Gastroesophageal sphincter (tissue), 4 donors: ENCODE data around the gene PHF5A. TPM values are rescaled to one million over a fixed set of nuclear protein-coding genes. Genes with fewer than 3 reads are reported as not detected.
A peak's percentile ranks its signal among the peaks of the same experiment; 100 is the strongest.

Experiments used
- ATAC-seq: fragments of 150-250 bp; one replicate; pipeline ENCODE4 v1.9.1; 2016; ENCODE audit warnings: mild to moderate bottlenecking, moderate library complexity
- H3K27ac ChIP-seq, 4 donors: fragments of 200-600 bp; sonication (generic) in 3 of 4; 1 replicate in 3 of 4; 2 replicates in 1 of 4; pipeline ENCODE4 v1.5.1; 2016 to 2019
- H3K27me3 ChIP-seq: fragments of 200-600 bp; sonication (generic); one replicate; pipeline ENCODE4 v1.5.1; 2019
- H3K36me3 ChIP-seq, 2 donors: fragments of 200-600 bp; sonication (generic); one replicate each; pipeline ENCODE4 v1.5.1; 2019; ENCODE audit warnings: control low read depth in 1 of 2
- H3K4me1 ChIP-seq, 3 donors: fragments of 200-600 bp; sonication (generic); 1 replicate in 2 of 3; 2 replicates in 1 of 3; pipeline ENCODE4 v1.5.1; 2016 to 2019; ENCODE audit warnings: control low read depth in 2 of 3
- H3K4me3 ChIP-seq, 2 donors: fragments of 200-600 bp; sonication (generic); one replicate each; pipeline ENCODE4 v1.5.1; 2019; ENCODE audit warnings: mild to moderate bottlenecking in 1 of 2, moderate library complexity in 1 of 2
- H3K9me3 ChIP-seq, 3 donors: fragments of 200-600 bp; sonication (generic); one replicate each; pipeline ENCODE4 v1.5.1; 2017 to 2019; ENCODE audit warnings: control low read depth in 2 of 3
- EP300 ChIP-seq: sonication (generic); formaldehyde crosslinking; IDR thresholded peaks from one replicate; pipeline ENCODE4 v1.6.1; 2017; ENCODE audit warnings: antibody characterized with exemption, mild to moderate bottlenecking
- POLR2A ChIP-seq, 2 donors: fragments of 450-650 bp; IDR thresholded peaks; one replicate each; pipeline ENCODE4 v1.6.1; 2017; ENCODE audit warnings: antibody characterized with exemption in 2 of 2, mild to moderate bottlenecking in 2 of 2, moderate library complexity in 1 of 2
- POLR2AphosphoS5 ChIP-seq: sonication (generic); formaldehyde crosslinking; IDR thresholded peaks from one replicate; pipeline ENCODE4 v1.6.1; 2017; ENCODE audit warnings: antibody characterized with exemption
- WGBS, 2 donors: methylation state at CpG; one replicate each; pipeline ENCODE4 v1.1.5; 2018; ENCODE audit warnings: low coverage in 1 of 2; 5-methylcytosine and 5-hydroxymethylcytosine counted together
- total RNA-seq, 4 donors: library from RNA; depleted of rRNA; stranded (reverse); fragments of >200 nt; gene quantifications; one replicate each; pipeline ENCODE4 v1.1.0, GENCODE V29; 2016
- TF ChIP-seq, protein P1 (sequence below), 4 experiments: fragments of 200-600 bp in 2 of 4; fragments of 450-650 bp in 2 of 4; sonication (generic) in 1 of 4; IDR thresholded peaks; one replicate each; pipeline ENCODE4 v1.5.1; 2017 to 2019; ENCODE audit warnings: antibody characterized with exemption in 4 of 4, mild to moderate bottlenecking in 2 of 4, moderate library complexity in 2 of 4

PHF5A gene
- total RNA-seq, 4 donors from 2014 or later, result 26.7 to 44.5 (median 39.2) TPM

DNA sequence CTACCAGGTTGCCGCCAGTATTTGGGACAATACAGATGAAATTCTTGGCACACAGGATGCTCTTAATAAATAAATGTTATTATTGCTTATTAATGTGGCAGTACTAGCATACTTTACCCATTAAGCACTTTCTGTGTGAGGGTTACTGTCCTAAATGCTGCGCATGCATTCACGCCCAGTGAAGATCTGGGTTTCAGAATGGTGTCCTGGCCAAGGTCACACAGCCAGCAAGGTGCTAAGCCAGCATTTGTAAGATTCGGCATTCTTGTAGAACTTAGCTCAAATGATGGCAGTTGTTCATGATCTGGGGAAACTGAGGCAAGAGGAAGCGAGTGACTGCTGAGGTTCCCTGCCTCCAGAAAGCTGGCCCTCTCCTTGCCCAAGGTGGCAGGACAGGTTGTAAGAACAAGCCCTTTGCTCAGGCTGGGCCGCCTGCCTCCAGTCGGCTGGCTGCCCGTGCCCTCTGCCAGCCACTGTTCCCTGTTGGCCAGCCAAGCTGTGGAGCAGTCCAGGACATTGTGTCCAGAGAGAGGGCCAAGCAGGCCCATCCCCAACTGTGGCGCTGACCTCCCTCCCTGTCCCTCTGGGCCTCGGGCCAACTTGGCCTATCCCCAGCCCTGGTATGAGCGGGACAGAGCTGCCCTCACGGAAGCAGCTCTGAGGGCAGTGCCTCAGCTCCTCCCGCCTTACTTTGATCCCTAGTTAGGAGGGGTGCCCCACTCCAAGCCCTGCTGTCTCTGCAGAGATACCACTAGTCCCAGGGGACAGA lies 50.7 kb downstream of the PHF5A start:
- peaks cover 0 to 62% (median 40%) of the 10 kb centered on the region in 3 donors for H3K4me1 ChIP-seq
- H3K9me3 ChIP-seq, result no peaks in the 10 kb centered on the region
- H3K27ac ChIP-seq, result peak overlapping the region; percentile 94 to 100 (median 97)
- TF ChIP-seq EP300, result peak; percentile 96
- TF ChIP-seq POLR2AphosphoS5, result peak; percentile 100
- peak; percentile 23 to 29 for TF ChIP-seq POLR2A (IDR thresholded peaks at IDR 0.05)
- TF ChIP-seq, protein P1, sequence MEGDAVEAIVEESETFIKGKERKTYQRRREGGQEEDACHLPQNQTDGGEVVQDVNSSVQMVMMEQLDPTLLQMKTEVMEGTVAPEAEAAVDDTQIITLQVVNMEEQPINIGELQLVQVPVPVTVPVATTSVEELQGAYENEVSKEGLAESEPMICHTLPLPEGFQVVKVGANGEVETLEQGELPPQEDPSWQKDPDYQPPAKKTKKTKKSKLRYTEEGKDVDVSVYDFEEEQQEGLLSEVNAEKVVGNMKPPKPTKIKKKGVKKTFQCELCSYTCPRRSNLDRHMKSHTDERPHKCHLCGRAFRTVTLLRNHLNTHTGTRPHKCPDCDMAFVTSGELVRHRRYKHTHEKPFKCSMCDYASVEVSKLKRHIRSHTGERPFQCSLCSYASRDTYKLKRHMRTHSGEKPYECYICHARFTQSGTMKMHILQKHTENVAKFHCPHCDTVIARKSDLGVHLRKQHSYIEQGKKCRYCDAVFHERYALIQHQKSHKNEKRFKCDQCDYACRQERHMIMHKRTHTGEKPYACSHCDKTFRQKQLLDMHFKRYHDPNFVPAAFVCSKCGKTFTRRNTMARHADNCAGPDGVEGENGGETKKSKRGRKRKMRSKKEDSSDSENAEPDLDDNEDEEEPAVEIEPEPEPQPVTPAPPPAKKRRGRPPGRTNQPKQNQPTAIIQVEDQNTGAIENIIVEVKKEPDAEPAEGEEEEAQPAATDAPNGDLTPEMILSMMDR (IDR thresholded peaks at IDR 0.05), result no peak
- peaks cover 0 to 4% of the 10 kb centered on the region in 2 donors for H3K36me3 ChIP-seq
- peak; percentile 85 for ATAC-seq
- H3K4me3 ChIP-seq, result peak overlapping the region in 1 of 2 donors; percentile 23
- H3K27me3 ChIP-seq, result no peaks in the 10 kb centered on the region
- WGBS, 2 donors, result 18 to 72% methylated on average over 3 to 4 of the region's 13 CpGs

- TF ChIP-seq EP300, result no peak
- TF ChIP-seq, protein P1 (IDR thresholded peaks at IDR 0.05), result no peak
- no peak for TF ChIP-seq POLR2A (IDR thresholded peaks at IDR 0.05)
- no peak for TF ChIP-seq POLR2AphosphoS5
- Histone ChIP-seq H3K36me3 (no peaks in the 10 kb centered on the region), H3K4me3 (peak overlapping the region in 1 of 2 donors; percentile 85), H3K27ac (peak overlapping the region; percentile 94 to 100 (median 97)), H3K4me1 (peaks cover 14 to 85% (median 59%) of the 10 kb centered on the region in 3 donors), H3K27me3 (no peaks in the 10 kb centered on the region), H3K9me3 (no peaks in the 10 kb centered on the region)
- ATAC-seq, result no peak
- 80% methylated on average over 2 of the region's 4 CpGs; no CpG with 5 or more reads in 1 of the 2 donors for WGBS, 2 donors
These were observed 52.9 kb downstream of the PHF5A start for GRCh38 chr22:41415554-41415953.

GRCh38 chr22:41411021-41411851 lies 57.3 kb downstream of the PHF5A start:
- no peaks in the 10 kb centered on the region for H3K9me3 ChIP-seq
- H3K4me1 ChIP-seq, result peaks cover 19 to 72% (median 40%) of the 10 kb centered on the region in 3 donors
- peak overlapping the region in 1 of 2 donors; percentile 4 for H3K4me3 ChIP-seq
- peak; percentile 63 for ATAC-seq
- no peaks in the 10 kb centered on the region for H3K36me3 ChIP-seq
- H3K27ac ChIP-seq, result peak overlapping the region; percentile 95 to 100 (median 98)
- 31 to 63% methylated on average over 2 to 8 of the region's 11 CpGs for WGBS, 2 donors
- H3K27me3 ChIP-seq, result no peaks in the 10 kb centered on the region
- TF ChIP-seq POLR2AphosphoS5 (peak; percentile 98), POLR2A (IDR thresholded peaks at IDR 0.05) (peak; percentile 49 to 59), EP300 (peak; percentile 91)
- TF ChIP-seq, protein P1 (IDR thresholded peaks at IDR 0.05), result no peak

DNA sequence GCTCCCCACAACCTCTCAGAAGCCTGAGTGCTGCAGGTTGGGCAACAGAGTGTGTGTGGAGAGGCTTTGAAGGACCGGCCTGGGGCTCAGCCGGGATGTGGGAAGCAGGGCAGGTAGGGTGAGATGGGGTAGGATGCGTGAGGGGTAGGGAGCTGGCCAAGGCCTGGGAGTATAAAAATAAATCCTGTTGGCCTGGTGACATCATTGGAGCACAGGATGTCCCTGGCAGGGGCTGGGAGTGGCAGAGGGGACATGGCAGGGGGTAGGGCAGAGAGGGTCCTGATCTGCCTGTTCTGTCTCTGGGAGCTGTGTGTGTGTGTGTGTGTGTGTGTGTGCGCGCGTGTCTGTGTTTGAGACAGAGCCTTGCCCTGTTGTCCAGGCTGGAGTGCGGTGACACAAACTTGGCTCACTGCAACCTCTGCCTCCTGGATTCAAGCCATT lies 58.2 kb downstream of the PHF5A start:
- H3K4me3 ChIP-seq, result no peak overlapping the region
- ATAC-seq, result peak; percentile 64
- no CpG with 5 or more reads among the region's 7 CpGs for WGBS, 2 donors
- H3K9me3 ChIP-seq, result no peaks in the 10 kb centered on the region
- no peaks in the 10 kb centered on the region for H3K27me3 ChIP-seq
- peaks cover 19 to 63% (median 35%) of the 10 kb centered on the region in 3 donors for H3K4me1 ChIP-seq
- TF ChIP-seq EP300, result peak; percentile 95
- no peak for TF ChIP-seq POLR2A (IDR thresholded peaks at IDR 0.05)
- peak; percentile 92 for TF ChIP-seq POLR2AphosphoS5
- TF ChIP-seq, protein P1 (IDR thresholded peaks at IDR 0.05), result no peak
- no peaks in the 10 kb centered on the region for H3K36me3 ChIP-seq
- H3K27ac ChIP-seq, result peak overlapping the region; percentile 95 to 100 (median 98)

Other genes with a start within 250 kb of the PHF5A start
- 10 to 100 TPM in 1 of 4 donors, 1 to 10 TPM in 3; 5.9 to 12.6 (median 7.4) TPM for gene CHADL, start 227.8 kb downstream of the PHF5A start, total RNA-seq
- 10 to 100 TPM; 47.9 to 91.5 (median 59.1) TPM for gene RANGAP1, start 182.5 kb downstream of the PHF5A start, total RNA-seq
- 10 to 100 TPM; 39.0 to 65.2 (median 39.5) TPM for gene ZC3H7B, start 167.2 kb downstream of the PHF5A start, total RNA-seq
- gene TEF, start 86.8 kb downstream of the PHF5A start, total RNA-seq, result 10 to 100 TPM; 26.1 to 50.7 (median 37.0) TPM
- gene TOB2, start 21.9 kb downstream of the PHF5A start, total RNA-seq, result 100 to 1,000 TPM in 1 of 4 donors, 10 to 100 TPM in 3; 59.3 to 163 (median 84.1) TPM
- gene ACO2, start 425 bp upstream of the PHF5A start, total RNA-seq, result 100 to 1,000 TPM; 115 to 227 (median 132) TPM
- gene POLR3H, start 75.8 kb upstream of the PHF5A start, total RNA-seq, result 10 to 100 TPM; 17.7 to 27.0 (median 23.4) TPM
- 10 to 100 TPM in 1 of 4 donors, 1 to 10 TPM in 3; 3.0 to 22.2 (median 5.8) TPM for gene CSDC2, start 92.3 kb upstream of the PHF5A start, total RNA-seq
- 10 to 100 TPM; 32.7 to 42.5 (median 37.1) TPM for gene PMM1, start 121.1 kb upstream of the PHF5A start, total RNA-seq
- gene DESI1, start 152.4 kb upstream of the PHF5A start, total RNA-seq, result 10 to 100 TPM; 18.2 to 77.7 (median 21.4) TPM
- gene XRCC6, start 152.6 kb upstream of the PHF5A start, total RNA-seq, result 100 to 1,000 TPM; 236 to 277 (median 258) TPM
- gene SNU13, start 220.2 kb upstream of the PHF5A start, total RNA-seq, result 100 to 1,000 TPM in 3 of 4 donors, 10 to 100 TPM in 1; 78.6 to 131 (median 111) TPM
- gene MEI1, start 230.8 kb upstream of the PHF5A start, total RNA-seq, result under 1 TPM in 3 of 4 donors, not detected in 1; 0.07 to 0.81 (median 0.50) TPM